HPDE6-E6E7 (cell line): Measurements from ENCODE around the gene CCDC30.
"Not testable (repeated sequence)": the region's sequence is repeated elsewhere in the genome, so short reads cannot be mapped to it uniquely, and the experiment has no call there.

Experiments used
- DNase-seq: peaks from one replicate; pipeline ENCODE4 v3.0.0; 2011; ENCODE audit warnings: missing footprints; ENCODE audit errors: extremely low spot score

The CCDC30 gene

DNA sequence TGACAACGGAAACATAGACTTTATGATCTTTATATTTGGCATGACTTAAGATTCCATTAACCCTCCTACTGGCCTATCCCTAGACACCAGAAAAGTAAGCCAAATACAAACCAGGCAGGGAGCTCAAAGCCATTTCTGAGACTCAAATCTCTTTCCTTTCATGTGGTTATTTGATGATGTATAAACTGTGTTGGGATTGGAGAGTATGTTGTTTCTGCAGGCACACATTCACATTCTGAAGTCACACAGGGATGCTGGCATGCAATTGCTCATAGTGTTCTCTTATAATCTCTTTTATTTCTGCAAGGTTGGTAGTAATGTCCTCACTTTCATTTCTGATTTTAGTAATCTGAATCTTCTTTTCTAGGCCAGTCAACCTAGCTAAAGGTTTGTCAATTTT is 13.0 kb upstream of the CCDC30 start:
- DNase-seq = no peak

- DNase-seq = no peak
Measured at GRCh38 chr1:42453386-42453785, 9.7 kb upstream of the CCDC30 start.

GRCh38 chr1:42454403-42454802 is 8.7 kb upstream of the CCDC30 start:
- no peak for DNase-seq

- DNase-seq = peak; percentile 87
Measured at GRCh38 chr1:42456010-42456753, 6.9 kb upstream of the CCDC30 start, which contains the start of the genes PPCS and ZMYND12. Gene PPCS, plus strand, starts transcription at chr1:42456543. Its CDS starts 23 bp downstream, at chr1:42456566. Gene ZMYND12, minus strand, starts transcription at chr1:42456022. Its CDS starts 25 bp downstream, at chr1:42455997.

DNA sequence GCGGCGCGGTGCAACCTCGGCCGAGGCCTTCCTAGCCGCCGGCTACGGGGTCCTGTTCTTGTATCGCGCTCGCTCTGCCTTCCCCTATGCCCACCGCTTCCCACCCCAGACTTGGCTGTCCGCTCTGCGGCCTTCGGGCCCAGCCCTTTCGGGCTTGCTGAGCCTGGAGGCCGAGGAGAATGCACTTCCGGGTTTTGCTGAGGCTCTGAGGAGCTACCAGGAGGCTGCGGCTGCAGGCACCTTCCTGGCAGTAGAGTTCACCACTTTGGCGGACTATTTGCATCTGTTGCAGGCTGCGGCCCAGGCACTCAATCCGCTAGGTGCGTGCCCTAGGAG is 6.4 kb upstream of the CCDC30 start:
- DNase-seq = peak; percentile 49

DNA sequence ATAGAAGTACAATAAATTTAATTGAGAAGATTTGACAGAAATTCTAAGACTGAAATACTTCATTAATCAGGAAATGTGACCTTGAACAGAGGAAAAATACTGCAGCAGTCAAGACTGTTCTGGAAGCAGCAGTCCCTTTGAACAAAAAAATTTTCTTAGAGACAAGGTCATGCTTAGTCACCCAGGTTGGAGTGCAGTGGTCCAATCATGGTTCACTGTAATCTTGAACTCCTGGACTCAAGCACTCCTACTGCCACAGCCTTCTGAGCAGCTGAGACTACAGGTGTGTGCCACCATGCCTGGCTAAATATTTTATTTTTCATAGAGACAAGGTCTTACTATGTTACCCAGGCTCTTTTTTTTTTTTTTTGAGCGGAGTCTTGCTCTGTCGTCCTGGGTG is 1.9 kb upstream of the CCDC30 start:
- no peak for DNase-seq

DNA sequence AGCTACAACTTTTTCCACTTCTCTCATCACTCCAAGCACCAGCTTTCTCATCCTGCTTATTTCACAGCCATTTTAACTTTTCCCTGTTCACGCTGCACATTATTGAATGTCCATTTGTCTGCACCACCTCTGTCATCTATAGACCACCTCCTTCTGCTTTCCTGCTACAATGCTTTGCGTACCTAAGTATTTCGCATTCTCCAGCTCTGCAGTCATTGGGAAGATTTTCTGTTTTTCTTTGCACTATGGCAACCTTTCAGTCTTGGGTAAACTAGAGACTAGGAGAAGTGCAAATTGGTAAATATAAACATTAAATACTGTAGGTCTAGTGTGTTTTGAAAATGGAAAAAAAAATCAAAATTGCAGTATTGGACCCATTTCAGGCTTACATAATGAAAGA is 835 bp downstream of the CCDC30 start:
- DNase-seq = no peak

GRCh38 chr1:42466030-42466429 is 2.9 kb downstream of the CCDC30 start:
- no peak for DNase-seq

GRCh38 chr1:42469727-42470126 is 6.6 kb downstream of the CCDC30 start:
- no peak for DNase-seq

DNA sequence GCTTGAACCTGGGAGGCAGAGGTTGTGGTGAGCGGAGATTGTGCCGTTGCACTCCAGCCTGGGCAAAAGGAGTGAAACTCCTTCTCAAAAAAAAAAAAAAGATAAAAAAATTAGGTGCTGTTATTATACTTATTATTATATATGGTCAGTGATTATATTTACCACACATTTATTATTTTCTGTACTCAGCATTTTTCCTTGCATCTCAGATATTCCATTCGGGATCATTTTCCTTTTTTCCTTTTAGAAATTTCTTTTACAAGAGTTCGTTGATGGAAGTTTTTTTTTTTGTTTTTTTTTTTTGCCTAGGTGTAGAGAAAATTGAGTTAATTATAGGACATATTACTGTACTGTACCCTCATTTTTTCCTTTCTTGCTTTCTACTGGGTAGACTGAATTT is 13.5 kb downstream of the CCDC30 start:
- no peak for DNase-seq

GRCh38 chr1:42477354-42477753 is 14.3 kb downstream of the CCDC30 start:
- not testable (repeated sequence) for DNase-seq

GRCh38 chr1:42477775-42478174 is 14.7 kb downstream of the CCDC30 start:
- no peak for DNase-seq

DNA sequence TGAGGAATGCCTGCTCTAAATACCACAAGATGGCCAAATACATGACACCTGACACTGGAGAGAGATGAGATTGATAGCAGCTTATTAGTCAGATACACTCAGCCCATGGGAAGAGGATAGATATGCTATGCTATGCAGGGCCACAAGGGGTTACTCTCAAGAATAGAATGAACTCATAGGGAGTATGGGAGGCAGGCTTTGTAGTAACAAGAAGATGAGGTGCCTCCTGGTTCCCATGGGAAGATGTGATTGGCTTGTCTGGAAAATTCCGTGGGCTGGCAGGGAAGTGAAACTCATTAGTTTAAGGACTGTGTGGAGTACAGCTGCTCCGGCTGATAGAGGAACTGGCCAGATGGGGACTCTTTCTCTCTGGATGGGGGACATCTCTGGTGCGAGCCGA is 16.5 kb downstream of the CCDC30 start:
- no peak for DNase-seq

DNA sequence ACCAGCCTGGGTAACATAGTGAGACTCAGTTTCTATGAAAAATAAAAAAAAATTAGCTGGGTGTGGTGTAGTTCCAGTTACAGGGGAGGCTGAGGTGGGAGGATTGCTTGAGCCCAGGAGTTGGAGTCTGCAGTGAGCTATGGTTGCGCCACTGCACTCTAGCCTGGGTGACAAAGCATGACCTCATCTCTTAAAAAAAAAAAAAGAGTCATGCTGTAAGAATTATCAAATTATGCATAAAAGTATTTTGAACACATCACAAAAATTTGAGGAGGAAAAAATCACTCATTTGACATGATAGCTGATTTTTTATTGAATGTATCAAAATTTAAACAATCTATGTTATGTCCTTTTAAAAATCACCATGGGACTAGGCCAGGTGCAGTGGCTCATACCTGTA is 17.8 kb downstream of the CCDC30 start:
- no peak for DNase-seq

- DNase-seq = no peak
Measured at GRCh38 chr1:42482635-42483153, 19.6 kb downstream of the CCDC30 start.

- DNase-seq = peak; percentile 21
Measured at GRCh38 chr1:42484382-42484781, 21.3 kb downstream of the CCDC30 start.

DNA sequence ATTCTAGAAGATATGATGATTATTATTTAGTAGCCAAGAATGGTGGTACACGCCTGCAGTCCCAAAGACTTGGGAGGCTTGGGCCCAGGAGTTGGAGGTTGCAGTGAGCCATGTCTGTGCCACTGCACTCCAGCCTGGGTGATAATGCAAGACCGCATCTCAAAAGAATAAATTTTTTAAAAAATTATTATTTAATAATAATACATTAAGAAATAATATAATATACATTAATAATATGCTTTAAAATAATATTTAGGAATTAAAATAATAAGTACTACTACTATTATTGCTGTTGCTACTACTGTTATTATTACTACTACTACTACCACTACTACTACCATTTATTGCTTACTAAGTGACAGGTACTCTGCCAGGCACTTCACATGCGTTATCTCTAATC is 27.2 kb downstream of the CCDC30 start:
- DNase-seq = no peak

DNA sequence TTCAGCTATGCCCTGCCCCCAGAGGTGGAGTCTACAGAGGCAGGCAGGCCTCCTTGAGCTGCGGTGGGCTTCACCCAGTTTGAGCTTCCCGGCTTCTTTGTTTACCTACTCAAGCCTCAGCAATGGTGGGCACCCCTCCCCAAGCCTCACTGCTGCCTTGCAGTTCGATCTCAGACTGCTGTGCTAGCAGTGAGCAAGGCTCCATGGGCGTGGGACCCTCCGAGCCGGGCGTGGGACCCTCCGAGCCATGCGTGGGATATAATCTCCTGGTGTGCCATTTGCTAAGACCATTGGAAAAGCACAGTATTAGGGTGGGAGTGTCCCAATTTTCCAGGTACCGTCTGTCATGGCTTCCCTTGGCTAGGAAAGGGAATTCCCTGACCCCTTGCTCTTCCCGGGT is 38.9 kb downstream of the CCDC30 start:
- DNase-seq = not testable (repeated sequence)

DNA sequence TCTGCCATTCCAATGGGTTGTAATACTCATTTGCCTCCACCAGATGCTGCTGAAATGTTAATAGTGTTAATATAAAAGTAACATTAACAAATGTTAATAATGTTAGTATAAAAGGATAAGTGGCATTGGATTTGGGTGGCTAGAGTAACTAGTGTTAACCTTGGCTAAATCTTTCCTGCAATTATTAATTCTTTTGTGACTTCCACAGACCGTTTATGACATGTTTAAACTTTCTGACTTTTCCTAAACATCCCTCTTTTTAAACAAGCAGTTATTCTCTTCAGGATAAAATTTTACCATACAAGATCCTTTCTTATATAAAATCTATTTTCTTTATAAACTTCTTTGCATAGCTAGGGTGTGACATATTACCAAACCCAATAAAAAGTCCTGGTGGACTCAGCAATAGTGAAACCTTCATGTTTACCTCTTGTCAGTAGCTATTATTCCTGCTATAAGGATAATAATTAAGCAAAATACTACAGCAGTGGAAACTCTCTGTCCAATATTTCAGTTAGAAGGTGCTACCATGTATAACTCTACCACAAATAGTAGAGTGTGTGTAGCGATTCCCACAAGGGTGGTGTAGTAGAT is 41.5 kb downstream of the CCDC30 start:
- DNase-seq = no peak

DNA sequence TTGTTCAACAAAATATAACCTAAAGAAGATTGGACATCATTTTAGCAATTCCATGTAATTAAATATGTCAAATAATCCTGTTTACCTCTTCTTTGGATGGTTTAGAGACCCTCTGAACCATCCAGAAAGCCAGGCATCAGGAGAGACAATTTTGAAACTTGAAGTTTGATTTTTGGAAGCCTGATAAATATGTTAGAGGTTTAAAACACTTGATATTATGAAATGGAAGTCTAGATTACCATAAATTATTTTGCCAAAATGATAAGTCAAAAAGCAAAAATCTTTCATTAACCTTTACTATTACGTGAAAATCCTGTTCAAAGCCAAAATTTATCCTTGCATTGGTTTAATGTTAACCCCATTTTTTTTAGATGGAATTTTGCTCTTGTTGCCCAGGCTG is 43.5 kb downstream of the CCDC30 start:
- no peak for DNase-seq

DNA sequence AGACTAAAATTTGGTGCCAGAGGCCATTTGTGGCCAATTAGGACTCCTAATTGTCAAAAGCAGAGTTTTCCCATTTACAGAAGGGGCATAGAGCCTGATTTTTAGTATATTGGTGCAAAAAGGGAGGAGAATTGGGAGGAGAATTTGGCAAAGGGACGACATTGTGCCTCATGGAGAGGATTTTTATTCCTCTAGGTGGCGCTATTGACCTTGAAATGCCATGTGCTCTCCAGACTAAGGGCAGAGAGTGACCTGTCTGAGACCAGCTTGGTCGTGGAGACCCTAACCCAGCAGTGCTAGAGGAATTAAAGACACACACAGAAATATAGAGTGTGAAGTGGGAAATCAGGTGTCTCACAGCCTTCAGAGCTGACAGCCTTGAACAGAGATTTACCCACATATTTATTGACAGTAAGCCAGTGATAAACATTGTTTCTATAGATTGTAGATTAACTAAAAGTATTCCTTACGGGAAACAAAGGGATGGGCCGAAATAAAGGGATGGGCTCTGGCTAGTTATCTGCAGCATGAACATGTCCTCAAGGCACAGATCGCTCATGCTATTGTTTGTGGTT is 48.6 kb downstream of the CCDC30 start:
- not testable (repeated sequence) for DNase-seq

- DNase-seq = no peak
Measured at GRCh38 chr1:42518908-42519307, 55.8 kb downstream of the CCDC30 start.

DNA sequence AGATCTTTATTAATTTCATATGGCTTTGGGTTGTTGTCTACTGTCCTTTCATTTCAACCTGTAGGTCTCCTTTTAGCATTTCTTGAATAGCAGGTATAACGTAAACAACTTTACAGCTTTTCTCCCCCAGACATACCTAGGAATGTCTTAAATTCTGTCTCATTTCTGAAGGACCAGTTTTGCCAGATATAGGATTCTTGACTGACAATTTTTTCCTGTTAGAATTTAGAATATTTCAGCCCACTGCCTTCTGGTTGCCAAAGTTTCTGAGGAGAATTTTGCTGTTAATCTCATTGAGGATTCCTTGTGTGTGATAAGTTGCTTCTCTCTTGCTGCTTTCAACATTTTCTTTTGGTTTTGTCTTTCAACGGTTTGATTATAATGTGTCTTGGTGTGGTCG is 60.1 kb downstream of the CCDC30 start:
- DNase-seq = no peak
